SK-N-SH (cell line): ENCODE results near the gene MEG3. TPM values are rescaled to one million over a fixed set of nuclear protein-coding genes. Genes with fewer than 3 reads are reported as not detected.
A peak's percentile ranks its signal among the peaks of the same experiment; 100 is the strongest.

ENCODE experiments used
- CTCF ChIA-PET: fragments of 300-600, 350-600 bp; formaldehyde crosslinking; extraction: SDS; loops from one replicate; lab custom pipeline; 2021; lab: Yijun Ruan, JAX
- POLR2A ChIA-PET: fragments of 350-600 bp; sonication (Branson Sonifier 250); formaldehyde crosslinking; extraction: SDS; loops from one replicate; lab custom pipeline; 2020; ENCODE audit warnings: antibody characterized with exemption, inconsistent platforms; lab: Yijun Ruan, JAX
- DNase-seq: peaks from one replicate; pipeline ENCODE4 v3.0.0; 2012
- H2AFZ ChIP-seq: fragments of 200-600 bp; sonication (generic); 2 replicates; pipeline ENCODE4 v1.8.1; 2016; ENCODE audit warnings: antibody characterized with exemption, mild to moderate bottlenecking, low read depth
- H3F3A ChIP-seq: fragments of 200-600 bp; sonication (generic); replicated peaks from 2 replicates; pipeline ENCODE3; 2016; ENCODE audit warnings: antibody characterized with exemption, mild to moderate bottlenecking; ENCODE audit not compliant: insufficient read depth
- H3K27ac ChIP-seq, 2 experiments: fragments of 200-500 bp in 1 of 2; fragments of 200-600 bp in 1 of 2; sonication (Bioruptor generic) in 1 of 2; sonication (generic), shearing (Covaris generic) in 1 of 2; 2 replicates each; pipeline versions ENCODE4 v1.5.1 to v1.6.1; 2014 to 2016; ENCODE audit warnings: low read depth in 2 of 2, inconsistent platforms in 1 of 2, low read length in 1 of 2, mild to moderate bottlenecking in 1 of 2, mixed read lengths in 1 of 2
- H3K27me3 ChIP-seq: fragments of 200-600 bp; sonication (generic), shearing (Covaris generic); 2 replicates; pipeline ENCODE4 v1.6.1; 2016; ENCODE audit warnings: mixed run types; ENCODE audit not compliant: insufficient read depth
- H3K36me3 ChIP-seq, 2 experiments: fragments of 200-500 bp in 1 of 2; fragments of 200-600 bp in 1 of 2; sonication (Bioruptor generic) in 1 of 2; sonication (generic) in 1 of 2; replicated peaks in 1 of 2; 2 replicates each; pipeline versions ENCODE3 to v1.5.1; 2014 to 2016; ENCODE audit warnings: low read length in 1 of 2, mild to moderate bottlenecking in 1 of 2; ENCODE audit not compliant: insufficient read depth in 2 of 2, control insufficient read depth in 1 of 2
- H3K4me1 ChIP-seq, 2 experiments: fragments of 200-500 bp in 1 of 2; fragments of 200-600 bp in 1 of 2; sonication (Bioruptor generic) in 1 of 2; sonication (generic), shearing (Covaris generic) in 1 of 2; 2 replicates each; pipeline versions ENCODE4 v1.5.1 to v1.6.1; 2014 to 2016; ENCODE audit warnings: low read depth in 1 of 2, low read length in 1 of 2, mixed run types in 1 of 2; ENCODE audit not compliant: insufficient read depth in 2 of 2, control insufficient read depth in 1 of 2
- H3K4me2 ChIP-seq: fragments of 200-600 bp; sonication (generic), shearing (Covaris generic); 2 replicates; pipeline ENCODE4 v1.6.1; 2017; ENCODE audit warnings: mixed run types
- H3K4me3 ChIP-seq, 2 experiments: fragments of 200-500 bp in 1 of 2; fragments of 200-600 bp in 1 of 2; sonication (Bioruptor generic) in 1 of 2; sonication (generic), shearing (Covaris generic) in 1 of 2; 2 replicates each; pipeline versions ENCODE4 v1.5.1 to v1.8.1; 2014 to 2016; ENCODE audit warnings: low read depth in 2 of 2, inconsistent platforms in 1 of 2, low read length in 1 of 2, mild to moderate bottlenecking in 1 of 2, mixed read lengths in 1 of 2, moderate library complexity in 1 of 2
- H3K79me2 ChIP-seq: fragments of 200-600 bp; sonication (generic); 2 replicates; pipeline ENCODE4 v1.8.1; 2017; ENCODE audit warnings: mild to moderate bottlenecking; ENCODE audit not compliant: insufficient read depth
- H3K9ac ChIP-seq: fragments of 200-600 bp; sonication (generic); 2 replicates; pipeline ENCODE4 v1.6.1; 2017; ENCODE audit warnings: mixed run types
- H3K9me2 ChIP-seq: fragments of 200-600 bp; sonication (generic); 2 replicates; pipeline ENCODE4 v1.6.1; 2017; ENCODE audit warnings: mixed run types
- H3K9me3 ChIP-seq: fragments of 200-600 bp; sonication (generic); 2 replicates; pipeline ENCODE4 v1.6.1; 2017; ENCODE audit warnings: mixed run types, mild to moderate bottlenecking, moderate library complexity
- H4K20me1 ChIP-seq: fragments of 200-600 bp; sonication (generic); 2 replicates; pipeline ENCODE4 v1.6.1; 2017; ENCODE audit warnings: mild to moderate bottlenecking, mixed run types; ENCODE audit not compliant: insufficient read depth
- CTCF ChIP-seq: fragments of 200-600 bp; sonication (generic); IDR thresholded peaks from 2 replicates; pipeline ENCODE4 v1.6.1; 2017; ENCODE audit warnings: antibody characterized with exemption, mild to moderate bottlenecking, moderate library complexity
- EP300 ChIP-seq, 2 experiments: IDR thresholded peaks; 2 replicates each; pipeline versions ENCODE4 v1.4.0 to v1.6.1; 2012; ENCODE audit warnings: borderline replicate concordance in 1 of 2, low read depth in 1 of 2, low read length in 1 of 2
- FOSL2 ChIP-seq: IDR thresholded peaks from 2 replicates; pipeline ENCODE4 v1.4.0; 2012; ENCODE audit warnings: low read depth, mild to moderate bottlenecking, moderate library complexity, borderline replicate concordance
- FOXJ3 ChIP-seq: sonication (generic); formaldehyde crosslinking; IDR thresholded peaks from 2 replicates; pipeline ENCODE4 v1.5.1; 2020; ENCODE audit warnings: mild to moderate bottlenecking, missing genetic modification reagents
- GATA2 ChIP-seq: sonication (generic); formaldehyde crosslinking; IDR thresholded peaks from 2 replicates; pipeline ENCODE4 v1.5.0; 2020; ENCODE audit warnings: mild to moderate bottlenecking, missing genetic modification reagents
- JUND ChIP-seq: IDR thresholded peaks from 2 replicates; pipeline ENCODE4 v1.4.0; 2012
- MEF2A ChIP-seq: IDR thresholded peaks from 2 replicates; pipeline ENCODE4 v1.4.0; 2012; ENCODE audit warnings: low read depth, borderline replicate concordance
- MXI1 ChIP-seq: IDR thresholded peaks from 2 replicates; pipeline ENCODE4 v1.6.1; 2012; ENCODE audit warnings: mild to moderate bottlenecking, low read depth, low read length, improper control_type of control experiment
- RAD21 ChIP-seq: IDR thresholded peaks from 2 replicates; pipeline ENCODE4 v1.6.1; 2012; ENCODE audit warnings: mild to moderate bottlenecking, low read length
- RCOR1 ChIP-seq: fragments of 150-350 bp; IDR thresholded peaks from 2 replicates; pipeline ENCODE4 v1.6.1; 2017; ENCODE audit warnings: antibody characterized with exemption, low read length
- SMC3 ChIP-seq: IDR thresholded peaks from 2 replicates; pipeline ENCODE4 v1.6.1; 2012; ENCODE audit warnings: low read depth, low read length, improper control_type of control experiment
- USF1 ChIP-seq: IDR thresholded peaks from 2 replicates; pipeline ENCODE4 v1.4.0; 2012; ENCODE audit warnings: low read depth, borderline replicate concordance
- WGBS: methylation state at CpG from one replicate; pipeline ENCODE4 v1.1.6; 2017; ENCODE audit warnings: low lambda C conversion rate; 5-methylcytosine and 5-hydroxymethylcytosine counted together
- polyA plus RNA-seq, 3 experiments: library from polyadenylated mRNA; depleted of rRNA; stranded (reverse); fragments of >200 nt; gene quantifications; 2 replicates each; pipeline ENCODE4 v1.2.3, GENCODE V29; 2012

Gene MEG3
- polyA plus RNA-seq, 1 of the 3 experiments (the other 2 are of a cell fraction) = not detected

- Histone ChIP-seq H3K9ac (no peak overlapping the region), H3K27ac (peak overlapping the region in 1 of 2 experiments; percentile 99; a peak in 2 of 4 replicates), H3K9me2 (no peaks in the 10 kb centered on the region), H3K4me1 (peaks cover 0 to 79% of the 10 kb centered on the region in 2 experiments; a peak in 3 of 4 replicates), H3K79me2 (no peaks in the 10 kb centered on the region), H3K9me3 (no peaks in the 10 kb centered on the region), H3K4me3 (peak overlapping the region in 1 of 2 experiments; percentile 48; a peak in 2 of 4 replicates), H4K20me1 (no peaks in the 10 kb centered on the region), H2AFZ (no peak overlapping the region), H3F3A (no peaks in the 10 kb centered on the region), H3K36me3 (no peaks in the 10 kb centered on the region), H3K4me2 (no peak overlapping the region), H3K27me3 (peaks cover 6% of the 10 kb centered on the region; the same call in 1 of the 2 replicates)
- WGBS = 56% methylated on average over 12 of the region's 15 CpGs
- CTCF ChIA-PET = interaction anchor here (0.6 to 8.9 kb wide), 54 partner anchors 9 to 730 kb away, joined by 3 to 147 read pairs (median 5); no protein-coding TSS in a partner anchor
- DNase-seq = peak; percentile 81
- TF ChIP-seq SMC3 (peak; percentile 64), USF1 (no peak), EP300 (IDR thresholded peaks at IDR 0.05; ENCODE audit: borderline replicate concordance in 1 of 2, low read depth in 1 of 2, low read length in 1 of 2) (no peak), RCOR1 (peak; percentile 48; the same call in 1 of the 2 replicates), GATA2 (CRISPR knock-in tag) (0 out of 2 replicates have a peak, but pooled peaks have one; percentile 8), RAD21 (peak; percentile 88), FOSL2 (no peak), JUND (no peak), MEF2A (no peak), MXI1 (0 out of 2 replicates have a peak, but pooled peaks have one; percentile 14), CTCF (peak; percentile 46), FOXJ3 (CRISPR knock-in tag) (no peak)
- POLR2A ChIA-PET = interaction anchor here (0.6 to 5.3 kb wide), 21 partner anchors 109 to 1712 kb away, joined by 3 to 77 read pairs (median 9); partner anchors contain the start of gene DLK1
Observed at GRCh38 chr14:100900837-100901390, 75.0 kb downstream of the MEG3 start.
